Naive thymus-derived CD4-positive, alpha-beta T cell (primary cell): ENCODE measurements around the gene GPC4. TPM values are rescaled to one million over a fixed set of nuclear protein-coding genes. Genes with fewer than 3 reads are reported as not detected.

Experiments used
- ATAC-seq: fragments of 150-1000 bp; cut with Tn5 transposase; 2 replicates; pipeline ENCODE4 v1.10.0; 2021; ENCODE audit warnings: mild to moderate bottlenecking, moderate library complexity
- CTCF ChIA-PET: fragments of 350-600 bp; sonication (Branson Sonifier 250); formaldehyde crosslinking; loops from one replicate; lab custom pipeline; 2021; ENCODE audit warnings: antibody characterized with exemption; lab: Charles Lee
- POLR2A ChIA-PET: fragments of 350-600 bp; sonication (Branson Sonifier 250); formaldehyde crosslinking; loops from one replicate; lab custom pipeline; 2021; ENCODE audit warnings: antibody characterized with exemption, inconsistent platforms; lab: Charles Lee
- DNase-seq, 9 donors: peaks; one replicate each; pipeline versions ENCODE4 v3.0.0 to v3.0.0-alpha.2; 2020 to 2022; ENCODE audit warnings: mixed read lengths in 1 of 9
- H3K27ac ChIP-seq: one replicate; pipeline ENCODE4 v1.7.0; 2013; ENCODE audit warnings: mild to moderate bottlenecking, low read depth, low read length, moderate library complexity
- H3K27me3 ChIP-seq, 2 donors: one replicate each; pipeline ENCODE4 v1.7.0; 2013; ENCODE audit warnings: low read length in 2 of 2, mild to moderate bottlenecking in 2 of 2, moderate library complexity in 2 of 2; ENCODE audit not compliant: control insufficient read depth in 2 of 2, insufficient read depth in 2 of 2
- H3K36me3 ChIP-seq, 3 experiments: 1 replicate in 2 of 3; 2 replicates in 1 of 3; pipeline ENCODE4 v1.7.0; 2013; ENCODE audit warnings: low read length in 3 of 3, mild to moderate bottlenecking in 3 of 3, moderate library complexity in 1 of 3; ENCODE audit not compliant: insufficient read depth in 3 of 3, control insufficient read depth in 2 of 3
- H3K4me1 ChIP-seq, 2 donors: one replicate each; pipeline ENCODE4 v1.7.0; 2013; ENCODE audit warnings: low read length in 2 of 2, mild to moderate bottlenecking in 2 of 2, moderate library complexity in 1 of 2; ENCODE audit not compliant: control insufficient read depth in 2 of 2, insufficient read depth in 2 of 2
- H3K4me3 ChIP-seq: 2 replicates; pipeline ENCODE4 v1.7.0; 2013; ENCODE audit warnings: mild to moderate bottlenecking, low read length
- H3K9me3 ChIP-seq, 3 experiments: 1 replicate in 2 of 3; 2 replicates in 1 of 3; pipeline ENCODE4 v1.7.0; 2013; ENCODE audit warnings: low read length in 3 of 3; ENCODE audit not compliant: control insufficient read depth in 2 of 3
- H3K27ac Mint-ChIP-seq, 9 donors: one replicate each; pipeline ENCODE4 v1.8.0; 2020 to 2022; ENCODE audit warnings: mixed read lengths in 9 of 9, mild to moderate bottlenecking in 8 of 9, moderate library complexity in 5 of 9, inconsistent platforms in 2 of 9
- H3K27me3 Mint-ChIP-seq, 5 donors: one replicate each; pipeline ENCODE4 v1.8.0; 2021 to 2022; ENCODE audit warnings: mixed read lengths in 5 of 5, mild to moderate bottlenecking in 1 of 5
- H3K36me3 Mint-ChIP-seq, 5 donors: one replicate each; pipeline ENCODE4 v1.8.0; 2020 to 2022; ENCODE audit warnings: mixed read lengths in 5 of 5, mild to moderate bottlenecking in 3 of 5, inconsistent platforms in 1 of 5
- H3K4me1 Mint-ChIP-seq, 7 donors: one replicate each; pipeline ENCODE4 v1.8.0; 2020 to 2022; ENCODE audit warnings: mixed read lengths in 7 of 7, mild to moderate bottlenecking in 3 of 7, inconsistent platforms in 1 of 7
- H3K4me3 Mint-ChIP-seq, 10 donors: one replicate each; pipeline ENCODE4 v1.8.0; 2020 to 2022; ENCODE audit warnings: mild to moderate bottlenecking in 10 of 10, mixed read lengths in 10 of 10, moderate library complexity in 6 of 10, inconsistent platforms in 2 of 10
- H3K9me3 Mint-ChIP-seq, 11 donors: one replicate each; pipeline ENCODE4 v1.8.0; 2020 to 2022; ENCODE audit warnings: mixed read lengths in 11 of 11, mild to moderate bottlenecking in 4 of 11, inconsistent platforms in 1 of 11, moderate library complexity in 1 of 11
- intact Hi-C, 2 donors: fragments of 100-400 bp; cut with micrococcal nuclease; formaldehyde crosslinking; loops; one replicate each; pipeline ENCODE4 v1.15.1; 2023
- polyA plus RNA-seq, 2 donors: library from polyadenylated mRNA; unstranded; fragments of 300-500 nt; fragmentation: Illumina TruSeq; gene quantifications; one replicate each; pipeline ENCODE4 v1.2.3, GENCODE V29; 2021
- total RNA-seq, 6 experiments: library from RNA in 5 of 6; stranded (reverse) in 5 of 6; gene quantifications; 1 replicate in 5 of 6; 2 replicates in 1 of 6; pipeline ENCODE4 v1.2.3 and lab custom pipeline; 2021 to 2026

GPC4 gene
- total and polyA plus RNA-seq, 7 experiments from 2014 or later = 0.20 TPM; not detected in 6

DNA sequence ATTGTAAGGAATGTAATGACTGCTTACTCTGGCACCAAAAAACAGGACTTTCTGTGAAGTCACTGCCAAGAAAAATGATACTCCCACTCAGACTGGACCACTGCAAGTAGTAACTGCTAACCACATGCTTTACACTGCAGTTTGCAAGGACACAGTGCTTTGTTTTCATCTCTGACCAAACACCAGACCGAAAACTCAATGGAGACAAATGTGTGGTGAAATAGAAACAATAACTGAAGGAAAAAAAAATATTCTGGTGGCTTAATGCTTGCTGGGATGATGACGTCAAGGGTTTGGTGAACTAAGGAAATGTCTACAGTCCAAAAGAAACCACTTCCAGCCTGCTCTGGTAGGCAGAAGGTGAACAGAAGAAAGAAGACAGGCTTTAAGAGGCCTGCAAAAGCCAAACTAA lies 13.2 kb downstream of the GPC4 start:
- H3K36me3 Mint-ChIP-seq = no peaks in the 10 kb centered on the region
- H3K9me3 Mint-ChIP-seq = peaks cover 0 to 3% (median 0%) of the 10 kb centered on the region in 11 donors
- ChIA-PET CTCF (no interaction called here), POLR2A (no interaction called here)
- peak overlapping the region in 4 of 9 donors; percentile 18 to 74 (median 46) for H3K27ac Mint-ChIP-seq
- ATAC-seq (no peak), DNase-seq (peak in 3 of 9 donors; percentile 0 to 21 (median 15))
- Histone ChIP-seq H3K27me3 (no peaks in the 10 kb centered on the region), H3K27ac (no peak overlapping the region), H3K9me3 (no peaks in the 10 kb centered on the region), H3K4me1 (no peaks in the 10 kb centered on the region), H3K4me3 (no peak overlapping the region), H3K36me3 (no peaks in the 10 kb centered on the region)
- peak overlapping the region in 4 of 10 donors; percentile 13 to 62 (median 25) for H3K4me3 Mint-ChIP-seq
- peaks cover 0 to 4% (median 0%) of the 10 kb centered on the region in 5 donors for H3K27me3 Mint-ChIP-seq
- peaks cover 0 to 9% (median 7%) of the 10 kb centered on the region in 7 donors for H3K4me1 Mint-ChIP-seq
- intact Hi-C loops = no loop called here

DNA sequence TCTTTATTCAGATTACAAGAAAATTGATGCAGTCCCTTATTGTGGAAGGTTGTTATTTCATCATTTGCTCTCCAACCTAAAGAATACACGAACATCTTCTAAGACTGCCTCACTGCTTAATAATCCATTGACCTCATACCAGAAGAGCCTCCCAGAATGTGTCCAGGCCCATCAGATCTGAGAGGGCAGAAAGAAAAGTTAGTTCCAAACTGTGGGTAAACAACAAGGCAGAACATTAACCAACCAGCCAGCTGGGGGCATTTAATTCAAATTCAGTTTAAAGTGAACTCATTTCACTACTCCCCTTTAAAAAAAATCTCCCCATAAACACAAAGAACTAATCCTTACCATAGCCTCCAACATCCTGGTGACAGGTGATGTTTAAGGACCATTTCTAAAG lies 13.8 kb downstream of the GPC4 start:
- ChIA-PET CTCF (no interaction called here), POLR2A (no interaction called here)
- Histone ChIP-seq H3K4me1 (no peaks in the 10 kb centered on the region), H3K4me3 (no peak overlapping the region), H3K36me3 (no peaks in the 10 kb centered on the region), H3K27me3 (no peaks in the 10 kb centered on the region), H3K27ac (no peak overlapping the region), H3K9me3 (no peaks in the 10 kb centered on the region)
- intact Hi-C loops = no loop called here
- Mint-ChIP-seq H3K27ac (no peak overlapping the region), H3K27me3 (peaks cover 0 to 4% (median 0%) of the 10 kb centered on the region in 5 donors), H3K4me1 (peaks cover 0 to 9% (median 7%) of the 10 kb centered on the region in 7 donors), H3K9me3 (peaks cover 0 to 3% (median 0%) of the 10 kb centered on the region in 11 donors), H3K36me3 (no peaks in the 10 kb centered on the region), H3K4me3 (no peak overlapping the region)
- DNase-seq (no peak), ATAC-seq (no peak)

DNA sequence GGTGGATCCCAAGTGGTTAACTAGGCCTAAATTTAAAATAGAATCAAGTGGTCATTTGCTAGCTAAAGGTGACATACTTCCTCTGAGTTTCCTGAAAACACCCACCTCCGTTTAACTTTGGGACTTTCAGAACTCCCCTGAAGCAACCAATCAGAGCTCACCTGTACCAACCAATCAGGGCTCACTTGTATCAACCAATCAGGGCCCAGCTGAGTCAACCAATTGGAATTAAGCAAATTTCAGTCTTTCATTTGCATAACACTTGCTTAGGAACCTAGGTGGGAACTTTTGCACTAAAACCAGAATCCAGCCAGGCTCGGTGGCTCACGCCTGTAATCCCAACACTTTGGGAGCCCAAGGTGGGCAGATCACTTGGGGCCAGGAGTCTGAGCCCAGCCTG lies 15.9 kb downstream of the GPC4 start:
- Mint-ChIP-seq H3K4me1 (peaks cover 0 to 9% (median 7%) of the 10 kb centered on the region in 7 donors), H3K4me3 (no peak overlapping the region), H3K36me3 (no peaks in the 10 kb centered on the region), H3K27ac (no peak overlapping the region), H3K27me3 (peaks cover 0 to 6% (median 0%) of the 10 kb centered on the region in 5 donors), H3K9me3 (peaks cover 0 to 1% (median 0%) of the 10 kb centered on the region in 11 donors)
- no peak overlapping the region for H3K4me3 ChIP-seq
- H3K36me3 ChIP-seq = no peaks in the 10 kb centered on the region
- intact Hi-C loops = no loop called here
- ChIA-PET CTCF (no interaction called here), POLR2A (no interaction called here)
- H3K4me1 ChIP-seq = no peaks in the 10 kb centered on the region
- no peak overlapping the region for H3K27ac ChIP-seq
- no peak for ATAC-seq
- H3K27me3 ChIP-seq = no peaks in the 10 kb centered on the region
- H3K9me3 ChIP-seq = no peaks in the 10 kb centered on the region
- DNase-seq = no peak

DNA sequence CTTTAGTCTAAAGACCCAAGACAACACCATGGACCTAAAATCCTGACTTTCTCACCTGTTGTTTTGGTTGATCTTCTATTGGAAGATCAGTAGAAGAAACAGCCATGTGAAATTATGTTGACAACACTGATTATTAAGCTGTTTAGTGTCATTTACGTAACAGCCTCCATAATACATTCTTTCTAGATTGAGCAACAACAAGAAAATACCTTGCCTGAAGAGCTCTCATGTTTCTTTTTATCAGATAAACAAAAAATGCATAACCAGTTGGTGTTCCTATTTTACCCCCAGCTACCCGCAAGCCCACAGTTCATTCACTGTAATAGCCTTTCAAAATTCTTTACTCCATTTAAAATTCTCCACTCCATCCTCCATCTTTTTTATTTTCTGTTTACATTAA lies 20.5 kb downstream of the GPC4 start:
- Histone ChIP-seq H3K27me3 (no peaks in the 10 kb centered on the region), H3K4me3 (no peak overlapping the region), H3K36me3 (no peaks in the 10 kb centered on the region), H3K4me1 (no peaks in the 10 kb centered on the region), H3K27ac (no peak overlapping the region), H3K9me3 (no peaks in the 10 kb centered on the region)
- H3K27ac Mint-ChIP-seq = no peak overlapping the region
- no peak overlapping the region for H3K4me3 Mint-ChIP-seq
- ATAC-seq (no peak), DNase-seq (no peak)
- H3K36me3 Mint-ChIP-seq = no peaks in the 10 kb centered on the region
- intact Hi-C loops = no loop called here
- no peaks in the 10 kb centered on the region for H3K9me3 Mint-ChIP-seq
- CTCF ChIA-PET = no interaction called here
- POLR2A ChIA-PET = no interaction called here
- H3K4me1 Mint-ChIP-seq = peaks cover 0 to 3% (median 0%) of the 10 kb centered on the region in 7 donors
- H3K27me3 Mint-ChIP-seq = peaks cover 0 to 8% (median 0%) of the 10 kb centered on the region in 5 donors

DNA sequence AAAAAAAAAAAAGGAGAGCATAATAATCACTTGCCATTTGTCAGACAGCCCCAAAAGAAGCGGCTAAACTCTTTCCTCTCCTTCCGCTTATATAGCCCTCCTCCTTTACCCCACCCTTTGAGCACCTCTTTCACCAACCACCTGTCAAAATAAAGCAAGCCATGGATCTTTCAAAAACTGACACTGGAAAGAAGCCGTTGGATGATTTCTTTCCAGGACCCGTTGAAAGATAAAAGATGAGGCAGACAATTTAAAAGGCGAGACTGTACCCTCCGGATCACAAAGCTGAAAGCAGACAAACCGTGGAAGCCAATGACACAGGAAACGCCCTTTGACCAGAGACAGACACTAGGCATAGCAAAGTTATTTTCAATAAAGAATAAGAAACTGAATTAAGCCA lies 22.6 kb downstream of the GPC4 start:
- intact Hi-C loops = no loop called here
- Histone ChIP-seq H3K27ac (no peak overlapping the region), H3K4me1 (no peaks in the 10 kb centered on the region), H3K4me3 (no peak overlapping the region), H3K9me3 (no peaks in the 10 kb centered on the region), H3K27me3 (no peaks in the 10 kb centered on the region), H3K36me3 (no peaks in the 10 kb centered on the region)
- Mint-ChIP-seq H3K4me3 (no peak overlapping the region), H3K27ac (no peak overlapping the region), H3K36me3 (no peaks in the 10 kb centered on the region), H3K9me3 (no peaks in the 10 kb centered on the region), H3K27me3 (peaks cover 0 to 14% (median 5%) of the 10 kb centered on the region in 5 donors), H3K4me1 (peaks cover 0 to 3% (median 0%) of the 10 kb centered on the region in 7 donors)
- ChIA-PET CTCF (no interaction called here), POLR2A (no interaction called here)
- ATAC-seq (no peak), DNase-seq (no peak)

DNA sequence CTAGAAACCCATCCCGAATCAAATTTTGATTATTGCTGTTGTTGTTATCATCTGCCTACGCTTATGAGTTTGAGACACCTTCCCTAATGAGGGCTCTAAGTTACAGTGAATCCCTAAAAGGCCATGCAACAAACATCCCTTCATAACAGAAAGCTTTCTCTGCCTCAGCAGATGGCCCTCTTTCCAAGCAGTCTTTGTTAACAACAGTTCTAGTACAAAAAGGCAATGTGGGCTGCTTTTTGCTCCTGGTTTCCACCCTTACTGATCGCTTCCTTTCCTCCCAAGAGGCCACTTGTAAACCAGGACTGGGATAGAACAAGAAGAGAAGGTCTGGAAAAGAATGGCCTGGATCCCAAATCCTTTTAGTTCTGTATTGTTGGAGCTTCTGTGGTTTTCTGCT lies 24.2 kb downstream of the GPC4 start:
- H3K9me3 Mint-ChIP-seq = no peaks in the 10 kb centered on the region
- peaks cover 0 to 14% (median 5%) of the 10 kb centered on the region in 5 donors for H3K27me3 Mint-ChIP-seq
- H3K4me1 Mint-ChIP-seq = peaks cover 0 to 3% (median 0%) of the 10 kb centered on the region in 7 donors
- Histone ChIP-seq H3K9me3 (no peaks in the 10 kb centered on the region), H3K4me3 (no peak overlapping the region), H3K4me1 (no peaks in the 10 kb centered on the region), H3K36me3 (no peaks in the 10 kb centered on the region), H3K27me3 (no peaks in the 10 kb centered on the region), H3K27ac (no peak overlapping the region)
- ChIA-PET CTCF (no interaction called here), POLR2A (no interaction called here)
- no peak overlapping the region for H3K4me3 Mint-ChIP-seq
- ATAC-seq = no peak
- intact Hi-C loops = no loop called here
- no peaks in the 10 kb centered on the region for H3K36me3 Mint-ChIP-seq
- H3K27ac Mint-ChIP-seq = no peak overlapping the region
- no peak for DNase-seq

DNA sequence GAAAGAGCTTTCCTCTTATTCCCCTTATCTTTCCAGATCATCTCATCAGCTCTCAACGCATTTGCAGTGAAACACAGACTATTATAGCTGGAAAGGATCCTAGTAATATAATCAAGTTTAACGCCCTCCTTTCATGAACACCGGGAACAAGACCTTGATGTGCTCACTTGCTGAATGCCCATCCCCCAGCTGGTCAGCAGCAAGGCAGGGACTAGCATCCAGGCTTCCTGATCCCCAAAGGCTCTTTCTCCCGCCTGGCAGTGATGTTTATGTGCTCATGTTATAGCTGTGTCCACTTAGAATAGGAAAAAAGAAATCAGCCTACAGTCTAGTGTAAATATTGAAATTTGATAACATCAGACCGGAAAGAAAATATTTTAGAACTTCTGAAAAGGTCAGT lies 24.6 kb downstream of the GPC4 start:
- Mint-ChIP-seq H3K4me1 (peaks cover 0 to 3% (median 0%) of the 10 kb centered on the region in 7 donors), H3K9me3 (no peaks in the 10 kb centered on the region), H3K27ac (no peak overlapping the region), H3K4me3 (no peak overlapping the region), H3K27me3 (peaks cover 0 to 14% (median 5%) of the 10 kb centered on the region in 5 donors), H3K36me3 (no peaks in the 10 kb centered on the region)
- ChIA-PET CTCF (no interaction called here), POLR2A (no interaction called here)
- no peaks in the 10 kb centered on the region for H3K36me3 ChIP-seq
- ATAC-seq (no peak), DNase-seq (no peak)
- H3K4me3 ChIP-seq = no peak overlapping the region
- no peaks in the 10 kb centered on the region for H3K27me3 ChIP-seq
- H3K4me1 ChIP-seq = no peaks in the 10 kb centered on the region
- H3K9me3 ChIP-seq = no peaks in the 10 kb centered on the region
- intact Hi-C loops = no loop called here
- no peak overlapping the region for H3K27ac ChIP-seq
